Measurements from ENCODE around the gene EEF1AKMT2. TPM values are rescaled to one million over a fixed set of nuclear protein-coding genes. Genes with fewer than 3 reads are reported as not detected.
"Not testable (repeated sequence)": the region's sequence is repeated elsewhere in the genome, so short reads cannot be mapped to it uniquely, and the experiment has no call there.

EEF1AKMT2 gene
- total RNA-seq, 1 experiment from 2014 or later = 32.2 TPM

DNA sequence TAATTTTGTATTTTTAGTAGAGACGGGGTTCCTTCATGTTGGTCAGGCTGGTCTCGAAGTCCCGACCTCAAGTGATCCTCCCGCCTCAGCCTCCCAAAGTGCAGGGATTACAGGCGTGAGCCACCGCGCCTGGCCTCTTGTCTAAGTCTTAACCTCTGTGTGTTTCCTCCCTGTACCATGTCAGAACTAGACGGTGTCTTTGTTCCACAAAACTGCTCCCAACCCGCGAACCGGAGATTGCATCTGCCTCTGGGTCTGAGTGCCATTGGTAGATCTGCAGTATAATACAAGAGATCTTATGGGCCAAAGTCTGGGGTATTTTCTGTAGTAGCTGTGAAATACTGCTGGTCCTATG, 1.3 kb upstream of the EEF1AKMT2 start:
- BruUV-seq (replicated peaks) = no TSS peak
- ChIA-PET POLR2A (ENCODE audit: low non-redundant PET) (no interaction called here), CTCF (no interaction called here)
- no peak for TF ChIP-seq EZH2 (IDR thresholded peaks at IDR 0.05; ENCODE audit: borderline replicate concordance, low read depth, low read length, poor library complexity, severe bottlenecking)
- TF ChIP-seq, protein P1, sequence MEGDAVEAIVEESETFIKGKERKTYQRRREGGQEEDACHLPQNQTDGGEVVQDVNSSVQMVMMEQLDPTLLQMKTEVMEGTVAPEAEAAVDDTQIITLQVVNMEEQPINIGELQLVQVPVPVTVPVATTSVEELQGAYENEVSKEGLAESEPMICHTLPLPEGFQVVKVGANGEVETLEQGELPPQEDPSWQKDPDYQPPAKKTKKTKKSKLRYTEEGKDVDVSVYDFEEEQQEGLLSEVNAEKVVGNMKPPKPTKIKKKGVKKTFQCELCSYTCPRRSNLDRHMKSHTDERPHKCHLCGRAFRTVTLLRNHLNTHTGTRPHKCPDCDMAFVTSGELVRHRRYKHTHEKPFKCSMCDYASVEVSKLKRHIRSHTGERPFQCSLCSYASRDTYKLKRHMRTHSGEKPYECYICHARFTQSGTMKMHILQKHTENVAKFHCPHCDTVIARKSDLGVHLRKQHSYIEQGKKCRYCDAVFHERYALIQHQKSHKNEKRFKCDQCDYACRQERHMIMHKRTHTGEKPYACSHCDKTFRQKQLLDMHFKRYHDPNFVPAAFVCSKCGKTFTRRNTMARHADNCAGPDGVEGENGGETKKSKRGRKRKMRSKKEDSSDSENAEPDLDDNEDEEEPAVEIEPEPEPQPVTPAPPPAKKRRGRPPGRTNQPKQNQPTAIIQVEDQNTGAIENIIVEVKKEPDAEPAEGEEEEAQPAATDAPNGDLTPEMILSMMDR (conservative IDR thresholded peaks at IDR 0.05; ENCODE audit: low read depth, low read length) = no peak
- intact Hi-C loops (cut with micrococcal nuclease; ENCODE audit: unreplicated experiment) = no loop called here
- Histone ChIP-seq H3K4me1 (ENCODE audit: insufficient read depth, low read length, poor library complexity, severe bottlenecking) (no peaks in the 10 kb centered on the region), H3K36me3 (ENCODE audit: insufficient read depth, low read length, poor library complexity, severe bottlenecking) (peaks cover 12% of the 10 kb centered on the region), H3K27ac (ENCODE audit: low read depth, low read length, poor library complexity, severe bottlenecking) (no peak overlapping the region), H3K9me3 (ENCODE audit: low read depth, low read length, poor library complexity, severe bottlenecking) (no peaks in the 10 kb centered on the region), H3K27me3 (replicated peaks; ENCODE audit: insufficient read depth, low read depth, low read length, poor library complexity) (no peaks in the 10 kb centered on the region), H3K4me3 (ENCODE audit: low read depth, low read length, poor library complexity, severe bottlenecking) (peak overlapping the region; percentile 79)
- no peak for DNase-seq (ENCODE audit: low spot score)

DNA sequence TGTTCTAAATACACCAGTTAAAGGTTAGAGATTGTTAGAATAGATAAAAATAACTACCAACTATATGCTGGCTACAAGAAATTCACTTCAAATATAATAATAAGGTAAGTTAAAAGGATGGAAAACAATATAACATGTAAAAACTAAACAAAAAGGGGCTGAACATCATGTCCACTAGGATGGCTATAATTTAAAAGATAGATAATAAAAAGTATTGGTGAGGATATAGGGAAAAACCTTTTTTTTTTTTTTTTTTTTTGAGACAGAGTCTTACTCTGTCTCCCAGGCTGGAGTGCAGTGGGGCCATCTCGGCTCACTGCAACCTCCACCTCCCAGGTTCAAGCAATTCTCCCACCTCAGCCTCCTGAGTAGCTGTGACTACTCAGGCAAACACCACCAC, 8.8 kb downstream of the EEF1AKMT2 start:
- H3K36me3 ChIP-seq (ENCODE audit: insufficient read depth, low read length, poor library complexity, severe bottlenecking) = peaks cover 38% of the 10 kb centered on the region
- BruUV-seq (replicated peaks); CTCF ChIA-PET; H3K4me1 ChIP-seq (ENCODE audit: insufficient read depth, low read length, poor library complexity, severe bottlenecking); intact Hi-C loops (cut with micrococcal nuclease; ENCODE audit: unreplicated experiment); H3K27ac ChIP-seq (ENCODE audit: low read depth, low read length, poor library complexity, severe bottlenecking); POLR2A ChIA-PET (ENCODE audit: low non-redundant PET); H3K9me3 ChIP-seq (ENCODE audit: low read depth, low read length, poor library complexity, severe bottlenecking); H3K4me3 ChIP-seq (ENCODE audit: low read depth, low read length, poor library complexity, severe bottlenecking); DNase-seq (ENCODE audit: low spot score); H3K27me3 ChIP-seq (replicated peaks; ENCODE audit: insufficient read depth, low read depth, low read length, poor library complexity): not testable (repeated sequence)

DNA sequence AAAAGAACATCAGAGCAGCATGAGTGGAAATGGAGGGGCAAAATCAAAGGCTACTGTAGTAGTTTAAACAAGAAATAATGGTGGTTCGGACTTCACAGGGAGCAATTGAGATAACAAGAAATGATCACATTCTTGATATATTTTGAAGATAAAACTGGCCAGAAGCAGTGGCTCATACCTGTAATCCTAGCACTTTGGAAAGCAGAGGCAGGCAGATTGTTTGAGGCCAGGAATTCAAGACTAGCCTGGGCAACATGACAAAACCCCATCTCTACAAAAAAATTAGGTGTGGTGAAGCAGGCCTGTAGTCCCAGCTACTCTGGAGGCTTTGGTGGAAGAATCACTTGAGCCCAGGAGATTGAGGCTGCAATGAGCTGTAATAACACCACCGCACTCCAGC, 22.9 kb downstream of the EEF1AKMT2 start:
- TF ChIP-seq, protein P1 (conservative IDR thresholded peaks at IDR 0.05; ENCODE audit: low read depth, low read length) = no peak
- TF ChIP-seq EZH2 (IDR thresholded peaks at IDR 0.05; ENCODE audit: borderline replicate concordance, low read depth, low read length, poor library complexity, severe bottlenecking) = no peak
- no peak overlapping the region for H3K27ac ChIP-seq (ENCODE audit: low read depth, low read length, poor library complexity, severe bottlenecking)
- H3K9me3 ChIP-seq (ENCODE audit: low read depth, low read length, poor library complexity, severe bottlenecking) = no peaks in the 10 kb centered on the region
- DNase-seq (ENCODE audit: low spot score) = no peak
- BruUV-seq (replicated peaks) = no TSS peak
- CTCF ChIA-PET = no interaction called here
- POLR2A ChIA-PET (ENCODE audit: low non-redundant PET) = no interaction called here
- no peak overlapping the region for H3K4me3 ChIP-seq (ENCODE audit: low read depth, low read length, poor library complexity, severe bottlenecking)
- H3K27me3 ChIP-seq (replicated peaks; ENCODE audit: insufficient read depth, low read depth, low read length, poor library complexity) = no peaks in the 10 kb centered on the region
- intact Hi-C loops (cut with micrococcal nuclease; ENCODE audit: unreplicated experiment) = no loop called here
- H3K4me1 ChIP-seq (ENCODE audit: insufficient read depth, low read length, poor library complexity, severe bottlenecking) = peaks cover 16% of the 10 kb centered on the region
- peaks cover 31% of the 10 kb centered on the region for H3K36me3 ChIP-seq (ENCODE audit: insufficient read depth, low read length, poor library complexity, severe bottlenecking)

DNA sequence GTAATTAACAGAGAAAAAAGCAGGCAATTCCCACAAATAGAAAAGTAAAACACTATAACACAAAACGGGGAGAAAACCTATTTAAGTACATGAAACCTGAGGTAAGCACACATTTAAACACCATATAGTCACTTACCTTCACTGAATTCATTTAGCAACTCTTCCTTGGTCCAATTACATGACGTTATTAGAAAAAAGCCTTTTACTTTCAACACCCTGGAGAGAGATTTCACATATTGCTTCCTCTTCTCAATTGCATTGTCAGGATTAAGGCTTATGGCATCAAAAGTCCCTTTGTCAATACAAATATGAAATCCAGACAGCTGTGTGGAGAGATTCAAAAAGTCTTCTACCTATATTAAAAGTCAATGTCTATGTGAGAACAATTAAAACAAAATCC, 26.4 kb downstream of the EEF1AKMT2 start:
- no peaks in the 10 kb centered on the region for H3K9me3 ChIP-seq (ENCODE audit: low read depth, low read length, poor library complexity, severe bottlenecking)
- POLR2A ChIA-PET (ENCODE audit: low non-redundant PET) = interaction anchor here (0.7 kb wide), 1 partner anchor 78 kb away, joined by 6 read pairs; no protein-coding TSS in a partner anchor
- H3K27me3 ChIP-seq (replicated peaks; ENCODE audit: insufficient read depth, low read depth, low read length, poor library complexity) = no peaks in the 10 kb centered on the region
- CTCF ChIA-PET = interaction anchor here (0.6 kb wide), 1 partner anchor 26 kb away, joined by 3 read pairs; no protein-coding TSS in a partner anchor
- H3K4me1 ChIP-seq (ENCODE audit: insufficient read depth, low read length, poor library complexity, severe bottlenecking) = peaks cover 20% of the 10 kb centered on the region
- TF ChIP-seq, protein P1 (conservative IDR thresholded peaks at IDR 0.05; ENCODE audit: low read depth, low read length) = no peak
- TF ChIP-seq EZH2 (IDR thresholded peaks at IDR 0.05; ENCODE audit: borderline replicate concordance, low read depth, low read length, poor library complexity, severe bottlenecking) = no peak
- peak; percentile 12 for DNase-seq (ENCODE audit: low spot score)
- intact Hi-C loops (cut with micrococcal nuclease; ENCODE audit: unreplicated experiment) = no loop called here
- H3K27ac ChIP-seq (ENCODE audit: low read depth, low read length, poor library complexity, severe bottlenecking) = no peak overlapping the region
- H3K36me3 ChIP-seq (ENCODE audit: insufficient read depth, low read length, poor library complexity, severe bottlenecking) = peaks cover 35% of the 10 kb centered on the region
- no TSS peak for BruUV-seq (replicated peaks)
- no peak overlapping the region for H3K4me3 ChIP-seq (ENCODE audit: low read depth, low read length, poor library complexity, severe bottlenecking)
